ENCODE measurements around the gene MVB12B. TPM values are rescaled to one million over a fixed set of nuclear protein-coding genes. Genes with fewer than 3 reads are reported as not detected.

MVB12B gene
- total RNA-seq, 1 donor from 2014 or later, result 2.5 TPM

DNA sequence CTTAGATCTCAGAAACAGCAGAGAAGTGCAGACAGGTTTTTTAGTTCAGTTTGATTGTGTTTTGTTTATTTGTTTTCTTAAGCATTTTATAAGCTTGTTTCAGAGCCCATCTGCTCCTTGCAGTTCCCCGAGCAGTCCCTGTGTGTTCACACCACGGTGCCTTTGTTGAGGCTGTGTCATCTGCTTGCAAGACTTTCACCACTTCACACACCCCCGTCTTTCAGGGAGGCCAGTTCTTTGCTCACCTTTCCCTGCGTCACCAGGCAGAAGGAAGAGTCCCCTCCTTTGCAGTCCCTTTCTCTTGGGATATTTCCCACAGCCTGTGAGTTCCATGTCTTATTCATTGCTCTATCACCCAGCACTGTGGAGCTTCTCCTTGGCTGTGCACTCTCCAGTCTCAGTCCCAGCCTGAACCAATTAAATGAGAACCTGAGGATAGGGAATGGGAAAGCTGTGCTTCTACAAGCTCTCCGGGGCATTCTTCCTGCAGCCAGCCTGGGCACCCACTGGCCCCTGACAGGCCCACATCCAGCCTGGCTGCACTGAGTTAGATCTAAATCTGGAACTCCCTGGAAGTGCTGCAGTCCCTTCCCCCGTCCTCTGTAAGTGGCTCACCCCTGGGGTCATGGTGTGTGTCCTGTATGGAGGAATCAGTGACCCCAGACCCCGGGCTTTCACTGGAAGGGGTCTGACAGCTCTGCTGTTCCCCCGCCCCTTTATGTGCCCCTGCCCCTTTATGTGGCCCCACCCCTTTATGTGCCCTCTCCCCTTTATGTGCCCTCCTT lies 5.5 kb downstream of the MVB12B start:
- no peak for ATAC-seq

DNA sequence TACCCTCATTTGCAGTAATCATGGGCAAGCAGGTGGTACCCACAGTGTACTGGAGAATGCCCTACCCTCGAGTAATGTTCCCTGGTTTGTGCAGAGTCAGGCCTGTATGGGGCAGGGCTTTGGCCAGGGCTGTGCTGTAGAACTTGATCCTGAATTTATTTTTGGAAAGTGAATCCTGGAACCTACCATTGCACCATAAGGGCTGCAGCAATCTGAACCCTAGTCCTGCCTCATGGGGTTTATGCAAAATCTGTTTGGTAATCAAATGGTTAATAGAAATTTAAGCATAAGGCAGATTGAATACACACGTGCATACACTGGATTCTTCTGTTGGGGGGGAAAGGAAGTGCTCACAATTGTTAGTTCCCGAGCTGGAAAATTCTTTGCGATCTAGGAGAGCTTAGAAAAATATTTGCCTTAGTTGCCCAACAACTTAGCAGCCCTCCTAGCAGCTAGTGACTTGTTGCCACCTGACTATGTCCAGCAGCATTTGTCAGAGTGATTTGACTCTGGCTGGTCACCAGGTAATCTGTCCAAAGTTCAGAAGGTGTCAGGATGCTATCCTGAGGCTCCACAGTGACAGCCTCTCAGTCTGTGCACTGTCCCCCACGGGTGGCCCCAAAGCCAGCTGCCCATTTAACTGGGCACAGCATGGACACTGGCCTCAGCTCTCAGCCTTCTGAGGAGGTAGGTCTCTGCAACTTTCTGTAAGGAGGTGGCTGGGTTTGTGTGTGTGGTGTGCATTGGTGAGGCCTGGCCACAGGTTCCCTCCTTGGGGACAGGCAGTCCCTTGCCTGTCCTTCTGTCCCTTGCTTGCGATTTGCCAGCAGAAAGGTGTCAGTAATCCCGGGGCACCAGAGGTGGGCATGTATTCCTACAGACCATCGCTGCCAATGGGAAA lies 8.3 kb downstream of the MVB12B start:
- ATAC-seq, result no peak

DNA sequence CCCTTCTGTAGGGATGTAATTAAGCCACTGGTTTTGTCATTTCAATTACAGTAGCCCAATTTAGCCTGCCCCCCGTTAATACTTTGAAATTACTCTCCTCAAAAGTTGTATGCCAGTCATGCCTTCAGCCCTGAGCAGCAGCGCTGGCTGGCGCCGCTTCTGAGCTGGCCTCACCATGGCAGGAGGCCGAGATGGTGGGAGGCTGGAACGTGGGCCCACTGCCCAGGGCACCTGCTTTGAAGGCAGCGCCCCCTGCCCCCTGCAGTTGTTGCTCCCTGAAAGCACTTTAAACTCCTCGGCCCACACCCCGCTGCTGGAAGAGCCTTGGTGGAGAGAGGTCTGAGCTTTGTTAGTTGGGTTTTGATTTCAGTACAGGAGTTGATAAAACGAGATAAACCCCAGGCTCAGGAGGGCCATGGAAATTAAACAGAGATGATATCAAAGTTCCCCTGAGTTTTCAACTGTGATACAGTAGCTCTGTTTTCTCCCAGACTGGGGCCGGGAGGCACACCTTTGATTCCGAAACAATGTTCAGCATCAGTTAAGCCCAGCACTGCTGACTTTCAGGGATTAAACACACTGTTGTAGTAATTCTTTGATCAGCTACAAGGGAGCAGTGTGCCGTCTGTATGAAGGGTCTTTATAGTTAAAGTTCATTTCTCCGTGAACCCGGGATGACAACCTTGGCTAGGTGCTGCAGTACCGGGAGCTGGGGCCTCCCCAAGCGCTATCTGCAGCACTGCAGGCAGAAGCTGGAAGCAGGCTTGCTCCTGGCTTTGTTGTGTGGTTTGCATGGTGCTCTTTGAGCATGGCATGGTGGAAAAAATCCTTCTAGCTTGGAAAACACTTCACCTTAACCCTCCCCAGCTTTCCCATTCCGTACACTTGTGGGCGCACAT lies 9.5 kb downstream of the MVB12B start:
- ATAC-seq, result no peak

DNA sequence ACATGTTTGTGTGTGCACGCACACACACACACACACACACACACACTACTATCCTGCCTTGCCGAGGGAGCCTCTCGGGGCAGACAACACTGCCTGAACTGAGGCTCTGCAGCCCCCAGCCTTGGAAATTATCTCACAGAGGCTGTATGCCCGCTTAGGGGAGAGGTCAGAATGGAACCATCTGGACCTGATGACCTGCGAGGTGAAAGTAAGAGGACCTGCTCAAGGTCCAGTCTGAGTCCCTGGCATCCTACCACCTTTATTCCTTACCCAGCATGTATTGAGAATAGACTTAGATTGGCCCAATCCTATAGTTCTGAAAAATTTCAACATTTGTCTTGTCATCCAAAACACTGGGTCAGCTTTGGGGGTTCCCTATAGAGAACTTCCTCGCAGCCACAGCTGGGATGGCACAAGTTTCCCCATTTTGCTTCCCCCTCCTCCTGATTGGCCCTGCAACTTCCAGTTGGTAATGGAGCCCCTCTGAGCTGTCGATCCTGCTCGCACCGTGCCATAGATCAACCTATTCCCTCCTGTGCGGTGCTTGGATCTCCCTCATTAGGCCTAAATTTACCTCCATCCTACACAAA lies 10.2 kb downstream of the MVB12B start:
- no peak for ATAC-seq

DNA sequence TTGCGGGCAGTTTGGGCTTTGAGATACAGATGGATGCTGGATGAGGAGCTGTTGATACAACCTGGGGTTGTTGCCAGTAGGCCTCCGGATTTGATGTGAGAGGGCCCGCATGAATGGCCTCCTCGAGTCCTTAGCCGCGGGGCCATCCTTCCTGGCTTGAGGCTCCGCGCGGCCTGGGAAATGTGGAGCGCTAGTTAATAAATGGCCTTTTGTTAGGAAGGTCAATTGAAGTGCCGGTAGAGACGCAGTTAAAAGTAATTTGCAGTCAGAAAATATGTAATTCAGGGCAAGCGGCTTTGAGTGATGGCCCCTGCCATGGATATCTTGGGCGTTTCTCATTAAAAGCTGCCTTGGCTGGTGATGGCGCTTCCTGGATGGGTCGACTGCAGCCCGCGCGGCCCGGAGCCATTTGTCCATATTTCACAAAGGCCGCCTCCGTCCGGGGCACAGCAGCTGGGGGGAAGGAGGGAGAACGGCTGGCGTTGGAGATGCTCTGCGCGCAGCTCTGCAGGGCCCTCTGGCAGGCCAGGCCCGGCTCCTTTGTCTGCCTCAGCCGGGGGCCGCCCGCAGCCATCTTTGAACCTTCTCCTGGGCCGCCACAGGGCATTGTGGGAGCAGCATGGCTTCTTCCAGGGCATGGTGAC lies 11.2 kb downstream of the MVB12B start:
- ATAC-seq, result no peak

DNA sequence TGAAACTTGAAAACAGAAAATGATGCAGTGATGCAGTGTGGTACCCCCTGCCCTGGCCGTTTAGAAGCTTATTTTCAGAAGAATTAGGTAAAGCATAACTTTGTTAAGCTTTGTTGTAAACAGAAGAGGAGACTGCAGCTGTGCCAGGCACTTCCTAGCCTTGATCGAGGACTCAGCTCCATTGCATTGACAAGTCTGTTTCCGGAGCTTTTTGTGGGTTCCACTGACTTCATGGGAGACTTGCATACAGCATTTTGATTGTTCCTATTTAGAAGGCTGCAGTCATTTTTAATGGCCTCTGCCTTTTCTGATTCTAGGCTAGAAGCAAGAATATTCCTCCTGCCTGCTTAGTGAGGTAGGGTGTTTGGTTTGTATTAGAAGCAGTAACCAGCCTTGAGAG lies 12.3 kb downstream of the MVB12B start:
- no peak for ATAC-seq

DNA sequence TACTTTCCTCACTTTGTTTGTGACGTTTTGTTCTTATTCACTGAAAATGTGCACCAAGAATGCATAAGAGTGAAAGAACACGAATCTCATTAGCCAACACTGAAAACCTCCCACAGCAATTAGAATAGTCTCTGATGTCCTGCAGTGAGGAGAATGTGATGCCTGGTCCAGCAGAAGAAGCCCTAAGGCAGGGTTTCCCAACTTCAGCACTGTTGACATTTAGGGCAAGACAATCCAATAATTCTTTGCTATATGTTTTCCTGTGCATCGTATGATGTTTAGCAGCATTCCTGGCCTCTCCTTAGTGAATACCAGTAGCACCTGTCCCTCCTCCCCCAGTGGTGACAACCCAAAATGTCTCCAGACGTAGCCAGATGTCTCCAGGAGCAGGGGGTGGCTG lies 14.8 kb downstream of the MVB12B start:
- ATAC-seq, result no peak

DNA sequence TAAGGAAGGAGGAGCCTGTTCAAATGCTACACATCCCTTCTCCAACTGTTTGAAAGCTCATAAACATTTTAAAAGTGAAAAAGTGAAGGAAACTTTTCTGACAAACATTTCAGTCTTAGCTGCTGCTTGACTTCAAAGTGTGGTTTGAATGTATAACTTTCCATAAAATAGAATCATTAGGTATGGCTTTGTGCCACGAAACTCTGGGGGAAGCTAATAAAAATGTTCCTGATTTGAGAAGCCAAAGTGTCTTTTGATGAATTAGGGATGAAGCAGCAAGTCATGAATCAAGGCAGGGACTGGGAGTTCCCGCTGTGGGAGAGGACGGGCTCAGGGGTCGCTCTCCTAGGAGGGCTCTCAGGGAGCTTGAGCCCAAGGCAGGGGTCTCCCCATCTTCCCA lies 15.3 kb downstream of the MVB12B start:
- no peak for ATAC-seq

DNA sequence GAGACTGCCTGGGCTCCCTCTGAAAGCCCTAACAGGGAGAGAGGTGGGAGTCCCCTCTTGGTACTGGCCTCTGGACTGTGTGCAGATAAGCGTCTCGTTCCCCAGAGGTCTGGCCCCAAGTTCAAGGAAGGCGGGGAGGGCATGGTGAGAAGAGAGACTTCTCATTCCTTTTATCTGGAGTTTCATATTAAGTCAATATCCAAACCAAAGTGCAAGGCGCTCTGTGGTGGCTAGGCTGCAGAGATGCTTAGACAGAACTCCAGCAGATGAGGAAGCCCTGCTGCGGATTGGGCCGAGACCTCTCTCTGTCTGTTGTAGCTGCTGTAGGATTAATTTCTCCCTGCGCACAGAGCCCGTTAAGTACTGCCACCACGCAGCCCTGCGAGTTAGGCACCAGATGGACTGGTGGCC lies 16.0 kb downstream of the MVB12B start:
- no peak for ATAC-seq

DNA sequence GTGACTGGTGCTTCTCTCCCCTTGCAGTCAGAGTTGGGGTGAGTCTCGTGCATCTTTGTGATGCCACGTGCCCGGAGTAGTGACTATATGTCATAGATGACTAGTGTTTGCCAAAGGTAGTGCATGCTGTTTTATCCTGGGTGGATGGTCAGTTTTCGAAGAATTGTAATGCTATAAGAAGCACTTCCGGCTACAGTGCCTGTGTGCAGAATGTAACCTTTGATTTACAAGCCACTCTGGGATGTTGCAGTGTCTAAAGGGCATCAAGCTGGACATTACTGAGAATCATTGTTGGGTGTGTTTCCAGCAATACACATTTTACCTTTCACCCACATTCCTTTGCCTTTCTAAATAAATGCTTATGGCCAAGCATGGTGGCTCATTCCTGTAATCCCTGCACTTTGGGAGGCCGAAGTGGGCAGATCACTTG lies 16.7 kb downstream of the MVB12B start:
- ATAC-seq, result no peak

DNA sequence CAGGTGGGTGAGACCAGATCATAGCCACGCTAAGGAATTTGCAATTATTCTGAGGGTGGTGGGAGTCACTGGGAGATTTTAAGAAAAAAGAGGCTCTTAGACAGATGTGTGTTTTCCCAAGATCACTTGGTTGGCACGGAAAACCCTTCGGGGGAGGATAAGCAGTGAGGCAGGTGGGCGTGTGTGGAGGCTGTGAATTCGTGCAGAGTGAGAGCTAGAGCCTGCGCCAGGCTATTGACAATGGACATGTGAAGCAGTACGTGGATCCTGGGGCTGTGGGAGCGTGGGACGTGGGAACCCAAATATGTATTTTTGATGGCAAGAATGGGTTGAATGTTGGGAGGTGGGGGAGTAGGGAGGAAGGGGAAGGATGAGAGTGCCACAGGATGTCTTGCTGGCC lies 19.4 kb downstream of the MVB12B start:
- no peak for ATAC-seq

DNA sequence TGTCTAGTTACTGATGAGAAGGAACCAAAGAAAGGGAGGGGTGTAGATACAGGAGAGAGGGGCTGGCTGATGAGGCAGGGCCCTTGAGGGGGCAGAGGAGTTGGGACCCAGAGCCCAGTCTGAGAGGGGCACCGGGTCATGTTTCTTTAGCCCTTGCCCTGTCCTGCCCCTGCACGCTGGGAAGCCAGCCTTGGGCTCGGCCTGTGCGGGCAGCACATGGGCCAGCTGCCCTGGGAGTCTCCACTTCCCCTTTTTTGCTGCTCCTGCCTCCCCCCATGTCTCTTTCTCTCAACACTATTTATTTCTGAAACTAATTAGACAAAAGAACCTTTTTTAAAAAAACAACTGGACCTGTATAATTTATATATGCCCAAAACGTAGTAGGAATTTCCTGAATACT lies 20.5 kb downstream of the MVB12B start:
- peak; percentile 24 for ATAC-seq

DNA sequence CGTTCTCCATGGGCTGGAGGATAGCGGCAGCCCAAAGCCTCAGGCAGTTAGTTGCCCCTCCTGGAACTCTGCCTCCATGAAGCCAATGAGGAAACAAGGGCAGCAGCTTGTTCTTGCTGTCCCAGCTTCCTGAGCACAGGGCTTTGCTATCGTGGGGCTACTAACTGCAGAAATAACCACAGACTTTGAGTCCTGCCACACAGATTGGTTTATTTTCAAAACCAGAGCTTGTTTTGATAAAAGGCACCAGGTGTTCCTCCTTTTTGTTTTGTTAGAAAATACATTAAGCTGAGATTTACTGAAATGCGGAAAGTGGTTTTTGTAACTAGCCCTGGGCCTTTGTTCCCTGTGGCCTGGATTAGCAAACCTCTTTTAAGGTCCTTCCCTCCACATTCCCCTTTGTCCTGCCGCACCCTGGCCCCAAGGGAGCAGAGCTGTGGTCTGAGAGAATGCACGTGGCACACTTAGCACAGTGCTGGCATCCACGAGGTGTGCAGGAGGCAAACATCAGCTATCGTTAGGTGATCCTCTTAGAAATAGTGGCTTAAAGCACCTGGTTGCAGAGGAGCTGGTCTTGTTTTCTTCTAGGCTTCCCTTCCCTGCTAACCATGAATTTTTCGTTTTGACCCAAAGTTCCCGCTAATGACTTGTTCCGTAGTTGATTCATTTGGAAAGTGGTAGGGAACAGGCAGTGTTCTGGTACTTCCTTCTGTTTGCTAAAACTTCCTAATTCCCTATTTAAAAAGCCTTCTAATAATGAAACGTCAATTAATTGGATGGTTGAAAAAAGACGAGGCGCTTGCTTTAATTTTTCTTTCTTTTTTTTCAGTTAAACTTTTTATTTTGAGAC lies 21.5 kb downstream of the MVB12B start:
- peak; percentile 72 for ATAC-seq

DNA sequence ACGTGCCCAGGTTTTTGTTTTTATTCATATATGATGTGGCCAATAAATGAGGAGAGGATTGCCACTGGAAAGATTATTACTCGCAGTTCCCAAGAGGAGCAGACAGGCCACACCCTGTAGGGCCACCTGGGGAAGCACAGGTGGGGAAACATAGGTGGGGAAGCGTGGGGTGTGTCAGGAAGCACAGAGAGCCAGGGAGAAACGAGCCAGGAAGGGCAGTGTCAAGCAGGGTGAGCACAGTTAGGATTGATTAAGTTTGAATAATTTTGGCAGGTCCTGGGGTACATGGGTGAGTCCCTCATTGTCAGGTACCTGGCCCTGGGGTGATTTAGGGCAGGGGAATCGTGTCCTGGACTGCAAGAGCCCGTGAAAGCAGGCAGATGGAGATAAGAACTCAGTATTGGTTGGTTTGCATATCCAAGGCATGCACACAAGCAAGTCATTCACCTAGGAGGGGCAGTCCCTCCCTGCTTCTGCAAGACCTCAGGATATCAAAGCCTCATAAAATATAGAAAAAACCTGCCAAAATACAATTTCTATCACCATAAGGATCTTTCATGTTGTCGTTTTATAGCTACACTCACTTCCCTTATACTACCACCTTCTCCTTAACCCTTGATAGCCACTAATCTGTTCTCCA lies 22.4 kb downstream of the MVB12B start:
- ATAC-seq, result peak; percentile 68

DNA sequence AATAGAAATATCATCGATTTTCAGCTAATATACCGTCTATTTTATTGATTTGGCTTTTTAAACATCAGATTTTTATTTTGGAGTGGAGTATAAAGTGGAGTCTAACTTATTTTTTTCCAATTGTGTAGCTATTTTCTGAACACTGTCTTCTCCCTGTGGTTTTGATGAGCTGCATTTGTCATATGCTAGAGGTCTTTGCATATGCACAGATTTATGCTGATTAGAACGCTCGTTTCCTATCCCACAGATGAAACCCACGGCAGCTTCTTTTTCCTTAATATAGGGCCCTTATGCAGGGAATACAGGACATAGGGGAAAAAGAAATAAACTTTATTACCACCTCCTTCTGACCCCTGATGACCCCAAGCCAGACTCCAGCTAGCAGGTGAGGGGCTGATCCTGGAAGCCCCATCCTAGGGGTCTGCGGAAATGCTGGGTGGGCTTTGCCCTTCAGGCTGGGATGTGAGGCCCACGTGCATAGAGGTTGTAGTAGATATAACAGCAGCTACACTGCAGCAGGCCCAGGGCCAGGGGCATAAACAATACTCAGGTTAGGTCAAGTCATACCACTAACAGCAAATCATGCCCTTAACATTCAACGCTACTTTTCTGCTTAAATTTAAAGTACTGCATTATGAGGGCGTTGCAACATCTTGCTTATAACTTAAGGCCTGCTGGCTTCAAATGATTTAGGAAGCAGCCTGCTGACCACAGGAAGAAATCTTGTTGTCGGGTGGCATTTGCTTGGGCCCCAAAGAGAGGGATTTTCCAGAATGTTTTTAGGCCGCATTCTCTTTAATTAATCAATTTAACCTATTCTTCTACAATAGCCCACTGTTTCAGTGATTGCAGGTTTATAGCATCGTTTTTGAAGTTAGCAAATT lies 28.5 kb downstream of the MVB12B start:
- no peak for ATAC-seq

DNA sequence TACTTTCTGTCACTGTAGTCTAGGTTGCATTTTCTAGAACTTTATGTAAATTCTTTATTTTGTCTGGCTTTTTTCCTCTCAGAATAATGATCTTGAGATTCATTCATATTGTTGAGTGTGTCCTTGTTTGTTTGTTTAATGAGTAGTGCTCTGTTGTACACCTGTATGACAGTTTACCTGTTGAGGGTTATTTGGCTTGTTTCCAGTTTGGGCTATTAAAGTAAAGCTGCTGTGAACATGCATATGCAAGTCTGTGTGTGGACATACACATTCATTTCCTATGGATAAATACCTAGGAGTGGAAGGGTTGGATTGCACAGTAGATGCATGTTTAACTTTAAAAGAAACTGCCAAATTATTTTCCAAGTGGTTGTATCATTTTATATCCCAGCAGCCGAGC lies 30.4 kb downstream of the MVB12B start:
- no peak for ATAC-seq

DNA sequence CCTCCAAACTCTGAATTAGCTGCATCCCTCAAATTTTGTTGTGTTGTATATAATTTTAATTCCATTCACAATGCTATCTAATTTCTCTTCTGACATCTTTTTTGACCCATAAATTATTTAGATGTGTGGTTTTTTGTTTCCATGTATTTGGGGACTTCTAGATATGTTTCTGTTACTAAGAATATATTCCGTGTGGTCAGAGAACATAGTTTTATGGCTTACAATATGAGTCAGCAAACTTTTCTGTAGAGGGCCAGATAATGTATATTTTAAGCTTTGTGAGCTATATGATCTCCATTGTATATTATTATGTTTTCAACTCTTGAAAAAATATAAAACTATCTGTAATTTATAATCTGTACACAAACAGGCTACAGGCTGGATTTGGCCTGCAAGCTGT lies 33.4 kb downstream of the MVB12B start:
- no peak for ATAC-seq

DNA sequence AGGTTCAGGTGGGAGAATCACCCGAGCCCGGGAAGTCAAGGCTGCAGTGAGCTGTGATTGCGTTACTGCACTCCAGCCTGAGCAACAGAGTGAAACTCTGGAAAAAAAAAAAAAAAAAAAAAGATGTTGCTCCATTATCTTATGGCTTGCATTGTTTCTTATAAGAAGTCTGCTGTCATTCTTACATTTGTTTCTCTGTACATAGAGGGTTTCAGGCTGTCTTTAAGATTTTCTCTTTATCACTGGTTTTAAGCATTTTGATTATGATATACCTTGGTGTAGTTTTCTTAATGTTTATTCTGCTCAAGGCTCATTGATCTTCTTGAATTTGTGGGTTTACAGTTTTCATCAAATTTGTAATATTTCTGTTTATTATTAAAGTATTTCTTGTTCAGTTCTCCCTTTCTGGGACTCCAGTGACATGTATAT lies 35.2 kb downstream of the MVB12B start:
- no peak for ATAC-seq

DNA sequence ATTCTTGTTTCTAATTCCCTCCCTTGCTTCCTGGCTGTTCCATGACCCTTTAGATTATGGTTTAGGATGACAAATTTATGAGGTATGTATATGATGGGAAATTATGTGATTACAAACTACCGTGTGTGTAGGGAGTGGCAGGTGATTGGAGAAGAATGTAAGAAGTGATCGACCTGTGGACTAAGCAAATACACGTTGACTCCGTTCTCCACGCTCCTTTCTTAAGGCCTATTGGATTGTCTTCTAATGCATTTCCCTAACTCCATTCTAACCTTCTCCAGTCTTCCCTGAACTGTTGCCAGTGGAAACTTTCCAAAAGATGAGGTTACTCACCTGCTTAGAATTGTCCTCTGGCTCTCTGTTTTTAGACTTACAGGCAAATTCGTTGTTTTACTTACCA lies 36.6 kb downstream of the MVB12B start:
- no peak for ATAC-seq

All from esophagus mucosa (tissue), 1 donor.